GM21717 (cell line): Measurements from ENCODE around the gene HDAC9.

ENCODE experiments used
- ATAC-seq: cut with Tn5 transposase; IDR thresholded peaks from one replicate; pipeline ENCODE4 v1.9.1; 2021; ENCODE audit warnings: mild to moderate bottlenecking, moderate library complexity; ENCODE audit not compliant: unreplicated experiment

Gene HDAC9

DNA sequence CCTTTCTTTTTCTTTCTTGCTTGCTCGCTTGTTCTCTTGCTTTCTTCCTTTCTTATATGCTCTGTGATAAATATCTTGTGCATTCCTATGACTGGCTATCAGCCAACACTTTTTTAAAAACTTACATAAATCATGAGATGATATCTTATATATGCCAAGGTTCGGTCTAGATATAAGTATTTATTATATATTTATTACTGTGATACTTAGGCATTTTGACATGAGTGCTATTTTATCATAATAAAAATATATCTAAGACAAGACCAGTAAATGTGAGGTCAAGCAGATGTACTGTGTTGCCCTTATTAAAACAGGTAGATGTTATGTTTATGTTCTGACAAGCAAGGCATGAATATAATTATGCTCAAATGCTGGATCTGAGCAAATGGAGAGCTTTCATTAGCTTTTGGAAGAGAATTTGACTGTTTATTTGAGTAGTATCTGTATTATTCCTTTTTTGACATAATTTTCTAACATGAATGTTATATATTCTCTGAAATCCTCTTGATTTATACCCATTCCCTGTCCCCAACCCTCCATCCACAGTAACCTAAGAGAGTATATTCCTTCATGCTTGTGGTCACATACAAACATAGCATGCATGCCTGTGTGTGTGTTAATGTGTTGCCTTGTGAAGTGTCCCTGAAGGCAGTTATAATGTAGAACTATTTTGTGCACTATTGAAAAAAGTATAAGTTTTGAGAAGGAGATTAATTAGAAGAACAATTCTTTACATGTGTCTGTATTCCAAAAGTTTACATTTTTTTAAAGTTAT lies 158.0 kb downstream of the HDAC9 start:
- ATAC-seq, result no peak

DNA sequence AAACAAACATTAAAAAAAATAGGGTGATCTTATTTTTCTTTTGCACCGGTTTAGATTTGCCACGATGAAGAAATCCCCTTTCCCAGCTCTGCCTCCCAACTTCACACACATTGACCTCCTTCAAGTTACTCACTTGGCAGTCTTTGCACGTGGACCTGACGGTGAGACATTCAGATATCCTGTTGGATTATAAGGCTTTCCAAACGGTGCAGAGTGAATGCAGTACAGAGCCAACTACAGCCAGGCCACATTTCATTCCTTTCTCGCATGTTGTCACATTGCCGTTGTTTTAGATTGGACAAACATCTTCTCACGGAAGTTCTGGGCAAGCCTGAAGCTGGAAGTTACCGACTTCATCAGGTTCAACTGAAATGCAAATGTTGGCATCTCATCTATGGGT lies 159.2 kb downstream of the HDAC9 start:
- no peak for ATAC-seq

DNA sequence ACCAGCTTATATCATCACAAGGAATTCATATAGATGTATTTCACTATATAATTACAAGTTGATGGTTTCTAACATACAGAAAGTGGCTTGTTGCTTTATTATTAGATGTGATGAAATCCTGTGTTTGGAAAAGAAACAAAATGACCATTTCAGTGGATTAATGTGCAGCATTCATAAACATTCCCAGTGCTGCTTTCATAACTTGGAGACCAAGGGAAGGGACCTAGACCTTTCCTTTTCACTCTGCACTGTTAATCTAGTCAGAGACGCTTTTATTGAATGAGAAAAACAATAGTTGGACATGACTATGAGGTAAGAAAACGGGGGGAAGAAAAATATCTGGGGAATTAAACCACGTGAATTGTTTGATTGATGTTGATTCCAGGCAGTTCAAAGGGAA lies 160.0 kb downstream of the HDAC9 start:
- no peak for ATAC-seq

DNA sequence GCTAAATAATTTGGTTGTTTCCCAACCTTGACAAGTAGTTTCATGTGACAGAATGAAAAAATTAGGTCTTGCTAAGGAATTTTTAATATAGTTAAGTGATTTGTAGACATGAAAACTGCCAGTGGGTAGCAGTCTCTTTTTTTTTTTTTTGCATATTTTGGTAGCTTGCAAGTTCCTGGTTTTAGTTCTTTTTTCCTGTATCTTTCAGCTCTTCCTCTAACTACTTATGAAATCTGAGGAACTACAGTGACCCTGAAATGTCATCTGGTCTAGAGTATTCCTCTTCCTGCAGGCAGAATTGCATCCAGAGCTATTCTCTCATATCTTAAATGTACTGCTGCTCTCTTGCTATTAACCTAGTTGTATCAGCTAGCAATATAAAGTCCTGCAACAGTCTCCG lies 160.4 kb downstream of the HDAC9 start:
- ATAC-seq, result no peak

DNA sequence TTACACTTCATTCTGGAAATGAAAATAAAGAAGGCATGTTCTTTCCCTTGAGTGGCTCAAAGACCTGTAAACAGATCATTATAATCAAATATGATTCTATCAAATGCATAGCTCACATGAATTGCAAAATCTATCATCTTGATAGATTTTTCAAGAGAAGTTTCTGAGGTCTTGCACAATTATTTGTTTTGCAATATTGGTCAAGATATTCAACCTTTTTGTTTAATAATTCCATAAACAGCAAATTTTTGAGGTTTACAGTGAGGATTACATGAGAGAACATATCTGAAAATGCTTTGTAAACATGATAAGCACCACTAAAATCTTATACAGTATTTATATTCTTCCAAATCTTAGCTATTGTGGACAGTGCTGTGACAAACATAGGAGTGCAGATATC lies 160.8 kb downstream of the HDAC9 start:
- no peak for ATAC-seq

DNA sequence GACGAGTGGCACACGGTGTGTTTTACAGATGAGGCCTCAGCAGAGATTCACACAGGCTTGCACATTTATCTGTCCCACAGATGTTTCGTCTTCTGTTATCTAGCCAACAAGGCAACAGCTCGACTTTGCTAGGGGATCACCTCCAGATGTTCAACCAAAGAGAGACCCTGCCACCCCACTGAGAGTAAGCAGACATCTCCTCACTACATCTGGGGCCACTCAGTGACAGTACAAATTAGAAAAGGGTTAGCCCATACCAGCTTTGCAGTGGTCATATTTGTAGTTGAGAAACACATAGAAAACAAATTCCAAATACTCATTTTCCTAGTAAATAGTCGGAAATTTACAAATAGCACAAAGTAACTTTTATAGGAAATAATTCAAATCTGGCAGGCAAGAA lies 164.2 kb downstream of the HDAC9 start:
- no peak for ATAC-seq

DNA sequence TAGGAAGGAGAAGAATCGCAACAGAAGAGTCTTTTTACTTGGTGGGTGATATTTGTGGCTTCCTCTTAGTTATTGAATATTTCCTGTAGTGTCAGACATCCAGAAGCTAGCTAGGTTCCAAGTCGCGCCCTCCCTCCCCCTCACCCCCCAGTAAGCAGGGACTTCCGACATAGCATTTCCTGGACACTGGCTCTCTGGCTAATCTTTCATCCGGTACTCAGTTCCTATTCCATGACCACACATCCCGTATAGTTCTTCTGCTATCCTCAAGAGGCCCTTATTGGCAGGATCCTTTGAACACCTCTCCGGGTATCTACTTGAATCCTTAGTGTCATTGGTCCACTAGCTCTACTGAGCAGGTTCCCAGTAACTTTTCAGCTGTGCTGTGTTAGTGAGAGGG lies 167.8 kb downstream of the HDAC9 start:
- no peak for ATAC-seq

DNA sequence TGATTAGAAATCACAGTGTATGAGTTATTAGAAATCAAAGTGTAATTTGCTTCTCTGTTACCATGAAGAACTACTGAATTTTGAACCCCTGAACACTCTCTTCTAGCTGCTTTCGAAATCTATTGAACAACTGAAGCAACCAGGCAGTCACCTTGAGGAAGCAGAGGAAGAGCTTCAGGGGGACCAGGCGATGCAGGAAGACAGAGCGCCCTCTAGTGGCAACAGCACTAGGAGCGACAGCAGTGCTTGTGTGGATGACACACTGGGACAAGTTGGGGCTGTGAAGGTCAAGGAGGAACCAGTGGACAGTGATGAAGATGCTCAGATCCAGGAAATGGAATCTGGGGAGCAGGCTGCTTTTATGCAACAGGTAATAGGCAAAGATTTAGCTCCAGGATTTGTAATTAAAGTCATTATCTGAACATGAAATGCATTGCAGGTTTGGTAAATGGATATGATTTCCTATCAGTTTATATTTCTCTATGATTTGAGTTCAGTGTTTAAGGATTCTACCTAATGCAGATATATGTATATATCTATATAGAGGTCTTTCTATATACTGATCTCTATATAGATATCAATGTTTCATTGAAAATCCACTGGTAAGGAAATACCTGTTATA lies 170.7 kb downstream of the HDAC9 start:
- ATAC-seq, result peak; percentile 99

DNA sequence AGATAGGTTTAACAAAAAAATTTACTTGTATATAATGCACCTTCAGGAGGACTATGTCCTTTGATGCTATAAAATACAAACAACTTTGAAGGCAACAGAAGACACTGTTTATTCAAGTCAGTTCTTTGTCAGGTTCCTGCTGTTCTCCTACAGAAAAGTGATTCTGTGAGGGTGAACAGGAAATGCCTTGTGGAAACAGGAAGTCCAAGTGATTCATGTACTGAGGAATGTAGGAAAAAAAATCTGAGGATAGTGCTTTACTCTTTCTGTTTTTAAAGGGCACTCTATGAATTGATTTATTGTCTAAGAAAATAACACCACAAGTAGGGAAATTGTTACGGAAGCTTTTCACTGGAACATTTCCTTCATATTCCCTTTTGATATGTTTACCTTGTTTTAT lies 171.9 kb downstream of the HDAC9 start:
- no peak for ATAC-seq

DNA sequence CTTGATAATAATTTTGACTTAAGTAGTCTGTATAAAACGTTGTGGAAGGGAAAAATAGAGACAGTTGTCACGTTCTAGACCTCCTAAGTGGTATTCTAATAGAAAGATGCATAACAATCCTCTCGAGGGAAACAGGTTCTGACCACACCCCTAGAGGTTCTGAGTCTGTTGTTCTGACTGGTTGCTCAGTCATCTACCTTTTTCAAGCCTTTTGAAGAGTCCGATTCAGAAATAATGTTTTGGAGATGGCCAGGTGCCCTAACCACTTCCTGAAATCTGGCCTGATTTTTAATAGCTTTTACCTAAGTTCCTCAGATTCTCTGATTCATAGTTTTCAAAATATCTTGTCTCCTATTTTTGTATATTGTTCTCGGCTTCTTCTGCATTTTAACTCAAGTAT lies 175.6 kb downstream of the HDAC9 start:
- no peak for ATAC-seq

DNA sequence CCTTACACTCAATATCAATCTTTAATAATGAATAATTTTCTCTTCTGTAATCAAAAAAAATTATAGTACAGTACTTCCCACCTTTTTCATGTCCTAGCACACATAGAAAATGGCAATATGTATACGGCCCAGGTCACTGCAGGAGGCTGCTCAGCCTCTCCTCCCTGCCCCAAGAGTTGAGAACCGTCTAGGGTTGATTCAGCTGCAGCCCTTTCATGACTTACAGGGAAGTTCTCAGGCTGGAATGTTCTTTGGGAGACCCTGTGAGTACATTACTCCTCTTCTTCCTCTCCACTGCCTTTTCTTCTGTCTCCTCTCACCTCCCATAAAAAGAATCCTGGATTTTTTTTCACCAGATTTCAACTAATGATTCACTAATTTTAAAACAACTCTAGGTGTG lies 180.0 kb downstream of the HDAC9 start:
- ATAC-seq, result no peak

DNA sequence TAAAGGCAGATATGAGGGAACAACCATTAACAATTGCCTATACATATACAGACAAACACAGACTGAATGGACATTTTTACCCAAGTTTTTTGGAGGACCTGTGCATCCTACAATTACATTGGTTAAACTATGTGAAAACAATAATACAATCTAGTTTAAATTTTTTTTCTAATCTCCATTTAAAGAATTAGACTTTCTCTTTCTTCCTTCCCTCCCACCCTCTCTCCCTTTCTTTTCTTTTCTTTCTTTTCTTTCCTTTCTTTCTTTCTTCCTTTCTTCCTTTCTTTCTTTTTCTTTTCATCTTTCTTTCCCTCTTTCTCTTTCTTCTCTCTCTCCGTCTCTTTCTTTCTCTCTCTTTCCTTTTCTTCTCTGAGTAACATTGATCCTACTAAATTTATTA lies 183.7 kb downstream of the HDAC9 start:
- no peak for ATAC-seq

DNA sequence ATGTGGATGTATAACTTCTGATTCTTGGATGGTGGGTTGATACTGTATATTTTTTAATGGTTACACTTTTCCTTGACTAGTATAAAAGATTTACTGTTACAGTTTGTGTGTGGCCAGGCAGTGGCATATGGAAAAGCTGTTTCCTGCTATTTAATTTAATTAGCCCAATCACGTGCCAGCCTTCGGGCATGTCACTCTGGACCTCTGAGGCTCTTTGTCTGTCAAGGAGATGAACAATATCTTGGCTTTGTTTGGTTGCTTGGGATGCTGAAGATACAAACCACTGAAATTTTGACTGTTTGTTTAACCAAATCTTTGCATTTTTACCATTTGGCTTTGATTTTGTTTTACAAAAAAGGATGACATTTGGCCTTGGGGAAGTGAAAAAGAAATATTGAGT lies 185.0 kb downstream of the HDAC9 start:
- ATAC-seq, result no peak

DNA sequence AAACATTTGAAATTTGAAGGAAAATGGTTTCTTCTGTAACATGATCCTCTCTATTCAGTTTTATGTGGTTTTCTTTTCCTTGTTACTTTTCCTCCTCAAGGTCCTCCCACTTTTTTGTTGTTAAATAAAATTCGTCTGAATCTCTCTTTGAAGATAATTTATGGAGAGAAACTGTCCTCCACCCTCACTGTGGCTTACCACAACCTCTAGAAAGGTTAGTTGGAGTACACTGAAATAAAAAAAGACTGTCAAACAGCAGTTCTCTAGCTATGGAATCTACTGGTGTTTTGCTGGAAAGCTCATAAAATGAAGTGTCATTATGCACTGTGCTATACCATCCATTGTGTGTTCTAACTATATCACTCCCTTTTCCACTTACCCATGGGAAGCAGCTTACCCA lies 189.4 kb downstream of the HDAC9 start:
- ATAC-seq, result no peak

DNA sequence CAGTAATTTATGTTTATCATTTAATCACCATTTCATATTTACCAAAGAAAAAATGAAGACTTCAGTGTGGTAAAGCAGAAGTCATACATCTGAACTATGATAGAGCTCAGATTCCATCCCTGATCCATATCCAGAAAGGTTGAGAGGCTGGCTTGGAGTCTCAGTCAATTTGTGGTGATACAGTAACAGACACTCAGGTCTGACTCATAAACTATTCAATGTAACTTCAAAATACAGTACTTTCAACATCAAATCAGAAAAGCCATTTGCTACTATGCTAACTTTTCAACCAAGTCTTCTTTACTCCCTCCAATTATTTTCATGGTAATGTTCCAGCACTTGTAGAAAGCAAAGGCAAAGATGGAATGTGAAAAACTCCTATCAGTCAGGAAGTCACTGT lies 190.4 kb downstream of the HDAC9 start:
- ATAC-seq, result no peak

DNA sequence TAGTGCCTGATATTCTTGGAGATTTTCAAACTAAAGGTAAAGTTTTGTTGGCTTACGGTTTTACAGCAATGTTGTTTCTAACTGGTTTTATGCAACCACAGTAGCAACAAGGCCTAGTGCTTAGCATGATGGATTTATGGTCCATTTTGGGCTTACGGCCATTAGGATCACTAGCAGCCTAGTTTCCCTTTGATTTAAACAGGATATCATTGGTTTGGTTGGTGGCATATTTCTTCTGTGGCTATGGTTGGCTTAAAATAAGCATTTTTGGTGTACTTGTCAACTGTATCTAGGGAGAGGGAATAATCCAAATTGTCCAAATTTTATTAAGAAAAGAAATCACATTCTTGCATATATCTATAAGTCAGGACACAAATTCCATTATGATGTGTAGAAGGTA lies 194.0 kb downstream of the HDAC9 start:
- ATAC-seq, result no peak

DNA sequence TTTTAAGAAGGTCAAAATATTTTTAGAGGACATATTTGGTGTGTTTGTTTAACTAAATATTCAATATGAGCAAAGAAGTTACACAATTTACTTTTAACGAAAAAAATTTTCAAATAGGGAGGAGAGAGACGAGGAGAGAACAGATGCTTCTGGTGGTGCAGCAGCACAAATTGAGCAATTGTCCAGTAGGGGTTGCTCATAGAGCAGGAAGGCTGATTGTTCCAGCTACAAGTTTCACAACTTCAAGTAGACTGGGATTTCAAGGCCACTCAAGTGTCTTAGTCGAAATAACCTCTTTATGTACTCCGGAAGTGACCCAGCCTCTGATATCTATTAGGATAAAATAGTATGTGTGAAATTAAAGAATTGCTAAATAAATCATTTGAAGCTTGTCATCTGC lies 197.9 kb downstream of the HDAC9 start:
- no peak for ATAC-seq

DNA sequence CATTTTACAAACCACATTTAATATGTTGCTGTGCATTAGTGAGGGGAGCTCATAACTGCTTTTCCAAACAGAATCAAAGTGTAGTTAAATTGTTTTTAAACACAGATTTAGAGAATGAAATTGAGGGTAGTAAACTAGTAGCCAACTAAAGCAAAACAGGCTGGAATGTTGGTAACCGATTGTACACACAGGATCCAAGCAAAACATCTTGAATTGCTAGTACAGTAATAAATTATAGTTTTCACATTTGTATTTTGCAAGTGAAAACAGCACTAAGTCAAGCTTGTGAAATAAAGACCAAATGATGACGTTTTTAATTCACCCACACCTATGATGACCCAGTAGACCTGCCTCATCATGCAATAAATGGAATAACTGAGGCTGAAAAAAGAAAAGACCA lies 198.3 kb downstream of the HDAC9 start:
- ATAC-seq, result no peak

DNA sequence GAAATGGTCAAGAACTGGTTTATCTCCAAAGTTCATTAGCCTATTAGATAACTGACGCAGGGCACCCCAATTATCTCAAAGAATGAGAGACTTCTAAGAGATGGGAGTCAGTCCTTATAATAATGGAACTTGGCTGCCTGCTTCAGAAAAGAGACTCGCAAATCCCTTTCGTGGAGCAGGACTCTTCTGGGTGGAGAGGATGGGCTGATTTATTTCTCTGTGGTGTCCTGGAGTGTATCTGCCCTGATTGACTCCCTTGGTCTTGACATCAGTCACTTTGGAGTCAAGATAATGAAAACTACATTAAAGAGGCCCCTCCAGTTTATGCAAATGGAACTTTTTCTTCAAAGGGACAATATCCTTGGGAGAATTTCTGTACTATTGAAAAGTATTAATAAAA lies 198.9 kb downstream of the HDAC9 start:
- ATAC-seq, result no peak

DNA sequence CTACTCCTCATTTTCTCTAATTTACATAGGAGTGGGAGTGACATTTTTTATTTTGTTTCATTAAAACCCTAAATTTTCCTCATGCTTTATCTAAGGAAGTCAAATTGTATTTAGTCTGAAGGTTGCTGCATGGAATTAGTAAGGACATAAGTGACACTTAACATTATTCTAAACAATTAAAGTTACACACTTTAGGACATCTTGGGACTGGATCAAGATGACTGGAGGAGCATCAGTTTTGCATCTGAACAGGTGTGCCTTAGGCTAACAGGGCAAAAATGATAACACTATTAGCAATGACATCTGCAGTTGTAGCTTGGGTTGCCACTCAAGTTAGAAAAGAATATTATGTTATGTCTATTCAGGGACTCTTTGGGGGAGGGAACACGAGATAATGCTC lies 199.4 kb downstream of the HDAC9 start:
- no peak for ATAC-seq

DNA sequence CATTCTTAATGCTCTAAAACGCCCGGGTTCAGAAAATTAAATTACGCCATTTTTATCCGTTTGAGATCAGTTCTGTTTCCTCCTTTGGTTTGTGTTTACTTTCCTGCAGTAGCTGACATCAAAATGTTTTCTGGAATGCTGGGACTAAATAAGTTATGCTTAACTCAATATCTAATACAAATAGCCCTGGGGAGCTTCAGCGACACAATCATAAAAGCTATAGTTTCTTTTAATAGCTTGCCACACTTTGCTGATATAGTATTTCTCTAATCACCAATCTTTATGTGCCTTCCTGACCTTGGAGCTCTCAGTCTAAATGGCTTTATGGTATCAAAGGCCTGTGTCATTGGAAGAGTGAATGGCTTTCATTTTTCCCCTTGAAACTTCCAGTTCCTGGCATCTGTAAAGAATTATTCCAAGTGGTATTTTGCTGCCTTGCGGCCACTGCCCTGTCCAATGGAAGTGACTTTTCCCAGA lies 202.7 kb downstream of the HDAC9 start:
- no peak for ATAC-seq

DNA sequence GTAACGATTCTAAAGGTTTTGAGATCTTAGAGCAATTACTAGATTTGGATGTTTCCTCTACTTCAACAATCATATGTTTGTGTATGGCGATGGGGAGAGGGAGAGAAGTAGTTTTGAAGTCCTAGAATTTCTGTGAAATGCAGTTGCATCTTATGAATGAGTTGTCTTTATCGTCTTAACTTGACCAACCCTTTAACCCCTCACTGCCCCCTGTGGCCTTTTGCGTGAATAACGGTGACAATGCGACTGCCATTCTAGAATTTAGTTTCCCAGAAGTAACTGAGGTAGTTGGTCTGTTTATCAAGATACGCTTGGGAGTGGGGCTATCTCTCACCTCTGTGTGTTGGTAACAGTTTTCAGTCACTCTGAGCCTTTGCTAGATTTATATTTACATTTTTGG lies 204.6 kb downstream of the HDAC9 start:
- no peak for ATAC-seq
